Measurements from ENCODE around the gene TENT5C. TPM values are rescaled to one million over a fixed set of nuclear protein-coding genes. Genes with fewer than 3 reads are reported as not detected.

The TENT5C gene
- total and polyA plus RNA-seq, 2 of the 8 experiments (the other 6 are each of a cell fraction or from before 2014, with no cell fraction given) = 0.38 to 0.99 TPM

DNA sequence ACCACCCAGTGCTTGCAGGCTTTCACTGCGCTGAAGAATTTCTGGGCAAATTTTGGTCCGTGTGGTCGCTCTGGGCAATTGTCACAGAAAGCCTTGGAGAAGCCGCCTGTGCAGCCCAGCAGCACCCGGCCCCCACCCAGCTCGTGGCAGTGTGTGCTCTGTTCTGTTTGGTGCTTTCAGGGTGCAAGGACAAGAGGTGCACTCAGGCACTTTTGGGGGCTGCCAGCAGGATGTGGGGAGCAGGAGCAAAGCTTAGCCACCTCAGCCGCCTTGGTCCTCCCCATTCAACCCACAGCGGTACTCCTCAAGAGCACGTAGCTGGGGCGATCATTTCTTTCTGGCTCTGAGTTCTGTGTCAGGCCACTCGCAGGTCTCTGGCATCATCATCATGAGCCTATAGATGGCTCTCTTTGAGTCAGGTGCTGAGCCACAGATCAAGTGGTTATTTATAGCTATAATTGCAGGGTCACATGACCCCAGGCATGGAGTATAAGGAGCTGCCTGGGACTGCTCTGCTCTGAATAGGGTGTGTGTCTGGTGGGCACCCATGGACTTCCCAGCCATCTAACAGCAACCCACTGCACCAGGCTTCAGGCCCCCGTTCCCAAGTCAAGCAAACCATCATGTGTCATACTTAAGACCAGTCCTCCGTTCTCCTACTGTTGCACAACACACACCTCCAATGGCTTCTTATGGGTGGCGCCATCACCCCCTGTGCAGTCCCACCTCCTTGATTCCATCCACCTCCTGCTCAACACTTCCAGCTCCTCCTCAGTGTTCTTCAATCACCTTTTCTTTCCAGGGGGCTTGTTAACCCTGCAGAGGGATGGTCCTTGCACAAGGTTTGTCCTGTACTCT lies 18.1 kb upstream of the TENT5C start:
- FAIRE-seq (no peak), DNase-seq (ENCODE audit: low read depth in 1 of 2, low spot score in 2 of 2) (no peak)
- Histone ChIP-seq H3K27ac (ENCODE audit: low read depth, low read length) (no peak overlapping the region), H3K23ac (ENCODE audit: insufficient read length) (no peak overlapping the region), H4K91ac (replicated peaks; ENCODE audit: insufficient read length, low read length) (no peak overlapping the region), H3K36me3 (ENCODE audit: control insufficient read depth in 2 of 4, insufficient read depth in 4 of 4, low read length in 3 of 4) (no peaks in the 10 kb centered on the region), H3K27me3 (replicated peaks in 1 of 4; ENCODE audit: control insufficient read depth in 3 of 4, extremely low read depth in 1 of 4, insufficient read depth in 3 of 4, low read length in 3 of 4) (no peaks in the 10 kb centered on the region), H2AFZ (ENCODE audit: low read length) (no peak overlapping the region), H3K4ac (replicated peaks; ENCODE audit: insufficient read length, low read depth, low read length) (no peak overlapping the region), H3K4me2 (ENCODE audit: insufficient read depth in 1 of 2, low read depth in 2 of 2, low read length in 2 of 2) (no peak overlapping the region), H3K56ac (replicated peaks; ENCODE audit: insufficient read length, low read depth, low read length) (no peak overlapping the region), H2BK5ac (ENCODE audit: low read depth, low read length) (no peak overlapping the region), H3K14ac (ENCODE audit: insufficient read length) (no peak overlapping the region), H3K9ac (replicated peaks in 1 of 4; ENCODE audit: extremely low read depth in 1 of 4, low read depth in 3 of 4, low read length in 3 of 4) (no peak overlapping the region), H2BK20ac (ENCODE audit: low read length) (no peak overlapping the region), H4K5ac (ENCODE audit: insufficient read length, low read depth, low read length) (no peak overlapping the region), H3K79me2 (ENCODE audit: control insufficient read depth in 1 of 2, insufficient read depth in 2 of 2, low read length in 2 of 2) (no peaks in the 10 kb centered on the region; a peak in 1 of 4 replicates), H2AK5ac (ENCODE audit: low read depth, low read length) (no peak overlapping the region), H4K20me1 (replicated peaks in 1 of 2; ENCODE audit: control insufficient read depth in 1 of 2, insufficient read depth in 2 of 2, low read length in 2 of 2) (no peaks in the 10 kb centered on the region), H3K9me3 (ENCODE audit: insufficient read depth in 2 of 2, low read depth in 1 of 2, low read length in 1 of 2) (no peaks in the 10 kb centered on the region), H3K4me3 (ENCODE audit: extremely low read depth in 1 of 4, insufficient read depth in 2 of 4, low read depth in 3 of 4, low read length in 4 of 4) (no peak overlapping the region), H2BK120ac (replicated peaks; ENCODE audit: low read depth, low read length) (no peak overlapping the region), H2BK12ac (ENCODE audit: low read depth, low read length) (no peak overlapping the region), H3K79me1 (ENCODE audit: low read depth, low read length) (no peaks in the 10 kb centered on the region), H2BK15ac (ENCODE audit: low read length) (no peak overlapping the region), H3K18ac (ENCODE audit: extremely low read depth, low read length) (no peak overlapping the region), H3K4me1 (replicated peaks in 1 of 4; ENCODE audit: control insufficient read depth in 3 of 4, insufficient read depth in 4 of 4, low read length in 3 of 4) (peaks cover 0 to 2% (median 0%) of the 10 kb centered on the region in 4 experiments; a peak in 1 of 7 replicates), H3K23me2 (ENCODE audit: low read depth, low read length) (peaks cover 2% of the 10 kb centered on the region; the same call in 1 of the 2 replicates), H4K8ac (ENCODE audit: extremely low read depth, insufficient read depth, low read length) (no peak overlapping the region)
- TF ChIP-seq SP1 (IDR thresholded peaks at IDR 0.05; ENCODE audit: low read depth, low read length) (no peak), TAF1 (IDR thresholded peaks at IDR 0.05; ENCODE audit: low read depth, low read length) (no peak), CEBPB (IDR thresholded peaks at IDR 0.05; ENCODE audit: low read depth, low read length) (no peak), YY1 (IDR thresholded peaks at IDR 0.05; ENCODE audit: low read depth, low read length) (no peak), SIX5 (IDR thresholded peaks at IDR 0.05; ENCODE audit: low read depth, low read length) (no peak), ASH2L (IDR thresholded peaks at IDR 0.05; ENCODE audit: low read length) (no peak), SIN3A (conservative IDR thresholded peaks at IDR 0.05 in 1 of 2, IDR thresholded peaks at IDR 0.05 in 1 of 2; ENCODE audit: low read depth in 1 of 2, low read length in 2 of 2) (no peak), RAD21 (IDR thresholded peaks at IDR 0.05 in 1 of 2, conservative IDR thresholded peaks at IDR 0.05 in 1 of 2; ENCODE audit: low read depth in 2 of 2, low read length in 2 of 2) (no peak), SUZ12 (IDR thresholded peaks at IDR 0.05; ENCODE audit: low read length) (no peak), JUND (IDR thresholded peaks at IDR 0.05; ENCODE audit: low read length) (no peak), BCL11A (IDR thresholded peaks at IDR 0.05; ENCODE audit: low read depth in 2 of 2, low read length in 2 of 2) (no peak)
- POLR2A ChIA-PET (ENCODE audit: partially characterized antibody) = interaction anchor here (2.1 kb wide), 1 partner anchor 19 kb away, joined by 9 read pairs; no protein-coding TSS in a partner anchor
- 86% methylated on average over 14 of the region's 14 CpGs; no CpG with 5 or more reads in 1 of the 2 experiments for WGBS, 2 experiments (ENCODE audit: extremely low coverage in 1 of 2, insufficient coverage in 1 of 2, insufficient read length in 1 of 2, insufficient replicate concordance in 2 of 2, low coverage in 1 of 2, low lambda C conversion rate in 2 of 2, missing lambda C conversion rate in 1 of 2)
- CTCF ChIA-PET (ENCODE audit: partially characterized antibody) = interaction anchor here (0.8 to 1.7 kb wide), 3 partner anchors 47 to 87 kb away, joined by 3 read pairs; no protein-coding TSS in a partner anchor
